ENCODE data around the gene DNHD1.

- TF ChIP-seq EZH2 (conservative IDR thresholded peaks at IDR 0.05; ENCODE audit: low read depth, low read length) (no peak), GTF3A (CRISPR knock-in tag; conservative IDR thresholded peaks at IDR 0.05) (no peak)
Measured at GRCh38 chr11:6601041-6601461, 104.0 kb downstream of the DNHD1 start.

Data from HepG2 (cell line).